Measurements from ENCODE around the gene KIRREL1.

Gene KIRREL1

DNA sequence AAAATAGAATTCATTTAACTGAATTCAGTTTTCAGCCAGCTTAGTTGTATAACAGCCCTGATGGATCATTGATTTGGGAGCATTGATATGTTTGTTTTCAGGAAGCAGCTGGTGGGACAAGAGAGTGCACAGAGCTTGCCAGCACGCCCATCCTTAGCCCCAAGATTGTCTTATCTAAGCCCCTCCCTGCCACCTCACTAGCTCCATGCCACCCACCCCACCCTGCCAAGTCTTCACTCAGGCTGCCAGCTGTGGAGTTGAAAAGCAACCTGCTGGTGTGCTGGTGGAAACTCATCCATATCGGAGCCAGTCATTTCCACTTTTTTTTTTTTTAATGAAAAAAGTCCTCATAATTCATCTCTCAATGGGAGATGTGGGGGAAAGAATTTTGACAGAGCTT, 11.8 kb downstream of the KIRREL1 start:
- DNase-seq (ENCODE audit: low spot score) = no peak

GRCh38 chr1:158007180-158007579, 13.7 kb downstream of the KIRREL1 start:
- no peak for DNase-seq (ENCODE audit: low spot score)

DNA sequence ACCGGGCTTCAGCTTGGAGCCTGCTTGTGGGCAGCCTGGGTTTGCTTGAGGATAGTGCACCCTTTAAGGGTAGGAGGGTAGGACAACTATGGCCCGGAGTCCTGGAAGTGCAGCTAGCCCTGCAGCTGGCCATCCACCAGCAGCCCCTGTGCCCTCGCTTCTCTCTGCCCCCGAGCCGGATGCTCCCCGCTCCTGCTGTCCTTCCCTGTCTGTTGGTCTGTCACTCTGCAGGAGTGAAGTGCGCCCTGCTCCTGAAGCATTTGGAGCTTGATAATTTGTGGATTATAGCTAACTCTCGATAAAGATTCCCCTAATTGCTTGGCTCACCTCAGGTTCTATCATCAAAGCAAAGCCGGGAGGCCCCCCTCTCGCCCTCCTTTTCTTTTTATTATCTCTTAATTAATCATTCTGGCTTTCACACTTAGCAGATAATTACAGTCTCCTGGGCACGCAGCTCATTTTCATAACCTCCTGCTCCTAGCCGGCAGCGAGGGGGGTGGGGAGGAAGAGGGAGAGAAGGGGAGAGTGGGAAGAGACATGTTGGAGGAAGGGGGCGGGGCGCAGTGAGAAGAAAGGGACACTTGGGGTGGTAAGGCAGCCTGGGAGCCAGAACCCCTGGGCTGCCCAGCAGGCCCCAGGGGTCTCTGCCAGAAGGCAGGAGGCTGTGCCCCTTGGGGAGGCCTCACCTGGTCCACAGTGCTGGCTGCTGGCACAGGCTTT, 14.4 kb downstream of the KIRREL1 start:
- DNase-seq (ENCODE audit: low spot score) = no peak

DNA sequence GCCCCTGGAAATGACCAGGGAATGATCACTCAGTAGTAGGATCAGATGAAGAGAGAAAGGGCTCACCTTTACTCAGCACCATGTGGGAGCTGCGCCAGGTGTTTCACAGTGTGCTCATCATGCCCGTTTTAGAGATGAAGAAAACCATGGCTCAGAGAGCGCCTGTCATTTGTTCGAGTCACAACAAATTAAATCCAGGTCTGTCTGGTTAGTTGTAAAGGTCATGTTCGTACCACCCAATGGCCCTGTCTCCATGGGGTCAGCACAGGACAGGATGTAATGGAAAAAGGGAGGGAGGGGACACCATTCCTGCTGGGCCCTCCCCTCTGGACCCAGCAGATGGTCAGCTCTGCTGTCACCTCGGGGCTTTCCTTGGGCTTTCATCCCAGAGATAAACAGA, 15.2 kb downstream of the KIRREL1 start:
- no peak for DNase-seq (ENCODE audit: low spot score)

DNA sequence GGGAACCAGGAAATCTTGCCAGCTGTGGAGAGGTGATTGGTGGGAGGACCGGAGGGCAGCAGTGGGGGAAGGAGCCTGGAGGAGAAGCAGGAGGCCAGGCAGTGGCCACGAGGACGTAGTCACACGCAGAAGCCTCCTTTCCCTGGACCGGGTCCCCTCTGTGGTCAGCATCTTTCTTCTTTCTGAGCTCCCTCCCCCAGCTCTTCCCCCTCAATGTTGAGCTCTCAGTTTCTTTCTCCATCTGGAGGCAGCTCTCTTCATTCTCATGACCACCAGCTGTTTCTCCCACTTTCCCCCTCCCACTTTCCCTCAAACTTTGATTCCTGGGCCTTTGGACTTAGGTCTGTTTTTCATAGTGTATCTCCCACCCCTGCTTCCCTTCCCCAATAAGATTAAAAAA, 18.3 kb downstream of the KIRREL1 start:
- DNase-seq (ENCODE audit: low spot score) = no peak

GRCh38 chr1:158013840-158014730, 20.6 kb downstream of the KIRREL1 start:
- DNase-seq (ENCODE audit: low spot score) = no peak

- DNase-seq (ENCODE audit: low spot score) = no peak
Measured at GRCh38 chr1:158014731-158015320, 21.4 kb downstream of the KIRREL1 start.

DNA sequence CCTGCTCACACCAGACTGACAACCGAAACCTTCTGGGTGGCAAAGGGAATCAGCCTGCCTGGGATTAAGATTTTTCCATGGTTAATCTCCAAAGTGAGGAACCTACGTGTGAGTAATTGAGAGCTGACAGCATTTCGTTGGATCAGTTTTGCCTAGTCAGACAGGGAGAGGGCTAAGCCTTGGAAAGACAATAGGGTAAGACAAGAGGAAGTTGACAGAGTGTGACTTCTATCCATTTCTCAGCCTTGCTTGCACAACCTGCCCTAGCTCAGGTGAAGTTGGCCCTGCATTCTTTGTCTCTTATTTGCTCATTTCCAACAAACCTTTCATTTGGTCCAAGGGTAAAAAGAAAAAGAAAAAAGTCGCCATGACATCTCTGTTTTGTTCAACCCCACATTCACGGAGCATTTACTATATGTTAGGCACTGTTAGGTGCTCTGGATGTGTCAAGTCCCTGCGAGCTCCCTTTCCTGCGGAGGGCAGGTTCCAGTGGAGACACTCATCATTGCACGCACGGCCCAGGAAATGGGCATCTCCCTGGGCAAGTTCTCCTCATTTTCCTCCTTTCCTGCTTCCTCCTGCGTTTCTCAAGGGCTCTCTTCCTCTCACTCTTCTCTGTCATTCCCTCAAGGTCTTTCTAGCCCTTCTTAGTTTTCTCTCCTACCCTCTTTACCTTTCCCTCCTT, 23.3 kb downstream of the KIRREL1 start:
- no peak for DNase-seq (ENCODE audit: low spot score)

- no peak for DNase-seq (ENCODE audit: low spot score)
Measured at GRCh38 chr1:158017800-158018595, 24.6 kb downstream of the KIRREL1 start.

DNA sequence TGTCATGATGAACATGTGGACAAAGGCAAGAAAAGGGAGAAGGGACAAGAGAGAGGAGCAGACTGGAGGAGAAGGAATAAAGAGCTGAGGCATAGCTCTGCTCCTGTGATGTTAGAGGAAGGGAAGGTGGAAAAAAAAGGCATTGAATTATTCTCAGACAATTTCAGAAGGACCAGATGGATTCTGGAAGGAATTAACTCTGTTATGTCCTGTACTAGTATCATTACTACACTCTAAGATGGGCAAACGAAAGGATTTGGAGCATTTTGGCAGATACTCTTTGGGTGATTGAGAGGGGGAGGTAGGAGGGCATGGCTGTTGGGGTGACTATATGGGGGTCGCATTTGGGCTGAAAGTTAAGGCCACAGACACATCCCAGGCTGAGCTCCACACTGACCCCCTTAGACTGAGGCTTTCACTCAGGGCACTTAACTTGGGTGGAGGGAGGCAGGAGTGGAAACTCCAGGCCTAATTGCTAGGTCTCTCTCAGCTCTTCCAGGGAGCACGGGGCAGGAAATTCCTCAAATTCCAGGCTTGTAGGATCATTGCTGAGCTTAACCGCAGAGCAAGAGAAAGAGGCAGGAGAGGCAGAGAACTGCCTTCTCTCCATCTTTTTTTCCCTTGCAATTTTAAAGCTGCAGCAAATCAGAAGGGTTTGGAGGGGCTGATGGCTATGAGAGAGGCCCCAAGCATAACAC, 25.9 kb downstream of the KIRREL1 start:
- DNase-seq (ENCODE audit: low spot score) = no peak

GRCh38 chr1:158020259-158020885, 26.9 kb downstream of the KIRREL1 start:
- no peak for DNase-seq (ENCODE audit: low spot score)

DNA sequence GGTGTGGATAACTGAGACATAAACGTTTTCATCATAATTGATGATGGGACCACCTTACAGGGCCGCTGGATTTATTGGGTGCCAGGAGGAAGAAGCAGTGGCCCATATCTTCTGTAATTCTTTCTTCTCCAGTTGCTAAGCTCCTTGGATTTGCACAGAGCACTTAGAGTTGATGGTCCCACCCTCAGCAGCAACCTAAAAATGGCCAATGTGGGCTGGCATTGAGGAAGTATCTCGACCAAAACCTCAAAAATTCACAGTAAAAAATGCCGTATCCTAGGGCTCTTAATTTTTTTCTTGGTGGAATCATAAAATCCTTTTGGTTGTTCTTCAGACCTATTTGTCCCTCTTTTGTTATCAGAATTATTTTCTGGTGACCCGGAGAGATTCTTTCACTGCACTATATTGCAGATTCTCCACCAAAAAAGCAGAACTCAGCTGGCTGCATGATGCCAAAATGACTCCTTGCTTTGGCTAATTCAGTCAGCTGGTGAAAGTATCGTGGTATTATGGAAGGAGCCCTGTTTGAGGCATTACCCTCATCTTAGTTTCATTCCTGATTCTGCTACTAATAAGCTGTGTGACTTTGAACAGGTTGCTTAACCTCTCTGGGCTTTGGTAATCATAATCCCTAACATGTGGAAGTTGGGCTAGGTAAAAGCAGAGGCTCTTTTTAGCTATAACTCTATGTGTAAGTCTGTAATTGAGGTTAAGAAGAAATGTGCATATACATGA, 27.6 kb downstream of the KIRREL1 start:
- no peak for DNase-seq (ENCODE audit: low spot score)

- DNase-seq (ENCODE audit: low spot score) = no peak
Measured at GRCh38 chr1:158021721-158022120, 28.3 kb downstream of the KIRREL1 start.

- no peak for DNase-seq (ENCODE audit: low spot score)
Measured at GRCh38 chr1:158022554-158023312, 29.3 kb downstream of the KIRREL1 start.

DNA sequence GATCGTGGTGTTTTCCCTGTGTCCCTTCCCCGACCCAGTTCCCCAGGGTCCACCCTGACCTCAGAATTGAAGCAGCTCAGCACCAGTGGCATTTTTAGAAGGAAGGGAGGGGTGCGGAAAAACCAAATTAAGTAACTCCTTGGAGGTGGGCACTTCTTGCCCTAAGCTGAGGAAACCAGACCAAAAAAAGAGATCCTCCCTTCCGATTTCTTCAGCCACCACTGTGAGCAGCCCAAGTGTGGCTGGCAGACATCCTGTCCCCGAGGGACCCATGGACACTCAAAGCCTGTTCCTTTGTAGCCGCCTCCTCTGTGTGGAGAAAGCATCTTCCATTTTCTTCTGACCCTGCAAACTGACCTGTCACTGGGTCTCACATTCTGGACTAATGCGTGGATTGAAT, 31.3 kb downstream of the KIRREL1 start:
- no peak for DNase-seq (ENCODE audit: low spot score)

- DNase-seq (ENCODE audit: low spot score) = no peak
Measured at GRCh38 chr1:158025576-158026230, 32.3 kb downstream of the KIRREL1 start.

GRCh38 chr1:158026651-158027050, 33.2 kb downstream of the KIRREL1 start:
- DNase-seq (ENCODE audit: low spot score) = no peak

DNA sequence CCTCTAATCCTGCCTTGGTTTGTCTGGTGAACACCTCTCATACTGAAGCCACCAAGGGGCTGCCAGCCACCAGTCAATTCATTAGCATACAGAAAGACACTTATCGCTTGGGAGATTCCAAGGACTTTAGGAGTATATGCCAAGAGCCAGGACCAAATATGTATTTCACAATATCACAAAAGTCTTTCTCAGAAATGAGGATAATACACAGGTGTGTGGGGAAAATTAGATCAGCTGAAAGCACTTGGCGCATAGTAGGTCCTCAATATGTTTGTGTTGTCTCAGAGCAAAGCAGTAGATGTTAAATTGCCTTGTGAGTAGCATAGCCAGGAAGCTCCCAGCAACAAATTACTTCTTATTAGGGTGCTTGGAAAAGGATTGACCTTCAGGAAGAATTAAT, 34.1 kb downstream of the KIRREL1 start:
- DNase-seq (ENCODE audit: low spot score) = no peak

All from SK-N-DZ (cell line).